Endothelial cell of umbilical vein (primary cell): ENCODE data around the gene MKLN1.

Experiments
- POLR2AphosphoS5 ChIP-seq: IDR thresholded peaks from 2 replicates; pipeline ENCODE4 v1.6.1; 2012; ENCODE audit warnings: low read depth, mild to moderate bottlenecking, control low read depth, low read length, moderate library complexity; ENCODE audit not compliant: insufficient read depth
- TF ChIP-seq, protein P1 (sequence below), 2 donors: IDR thresholded peaks; 1 replicate in 1 of 2; 2 replicates in 1 of 2; pipeline ENCODE4 v1.5.1; 2011; ENCODE audit warnings: low read length in 2 of 2, mild to moderate bottlenecking in 2 of 2, moderate library complexity in 2 of 2, control low read depth in 1 of 2, inconsistent platforms in 1 of 2, low read depth in 1 of 2; ENCODE audit not compliant: insufficient read depth in 1 of 2; ENCODE audit errors: extremely low read depth in 1 of 2

DNA sequence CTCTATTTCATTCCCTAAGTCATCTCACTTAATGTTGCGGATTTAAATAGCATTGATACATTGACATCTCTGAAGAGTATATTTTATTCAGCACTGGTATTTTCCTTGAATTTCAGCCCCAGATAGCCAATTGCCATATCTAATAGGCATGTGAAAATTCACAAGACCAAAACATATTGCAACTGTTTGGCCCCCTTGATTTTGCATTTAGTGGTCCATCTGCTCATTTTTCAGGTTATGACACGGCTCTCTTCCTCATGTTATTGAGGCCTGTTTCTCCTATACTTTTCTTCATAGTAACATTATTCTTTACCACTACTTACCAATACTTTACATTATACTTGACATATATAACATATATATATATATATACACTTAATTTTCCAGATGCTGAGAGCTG lies 43.7 kb downstream of the MKLN1 start:
- no peak for TF ChIP-seq POLR2AphosphoS5
- TF ChIP-seq, protein P1, sequence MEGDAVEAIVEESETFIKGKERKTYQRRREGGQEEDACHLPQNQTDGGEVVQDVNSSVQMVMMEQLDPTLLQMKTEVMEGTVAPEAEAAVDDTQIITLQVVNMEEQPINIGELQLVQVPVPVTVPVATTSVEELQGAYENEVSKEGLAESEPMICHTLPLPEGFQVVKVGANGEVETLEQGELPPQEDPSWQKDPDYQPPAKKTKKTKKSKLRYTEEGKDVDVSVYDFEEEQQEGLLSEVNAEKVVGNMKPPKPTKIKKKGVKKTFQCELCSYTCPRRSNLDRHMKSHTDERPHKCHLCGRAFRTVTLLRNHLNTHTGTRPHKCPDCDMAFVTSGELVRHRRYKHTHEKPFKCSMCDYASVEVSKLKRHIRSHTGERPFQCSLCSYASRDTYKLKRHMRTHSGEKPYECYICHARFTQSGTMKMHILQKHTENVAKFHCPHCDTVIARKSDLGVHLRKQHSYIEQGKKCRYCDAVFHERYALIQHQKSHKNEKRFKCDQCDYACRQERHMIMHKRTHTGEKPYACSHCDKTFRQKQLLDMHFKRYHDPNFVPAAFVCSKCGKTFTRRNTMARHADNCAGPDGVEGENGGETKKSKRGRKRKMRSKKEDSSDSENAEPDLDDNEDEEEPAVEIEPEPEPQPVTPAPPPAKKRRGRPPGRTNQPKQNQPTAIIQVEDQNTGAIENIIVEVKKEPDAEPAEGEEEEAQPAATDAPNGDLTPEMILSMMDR (IDR thresholded peaks at IDR 0.05; ENCODE audit: extremely low read depth in 1 of 2, insufficient read depth in 1 of 2, low read depth in 1 of 2, low read length in 2 of 2), result no peak
